Neutrophil (primary cell): ENCODE data around the gene PRDM1.

ENCODE experiments used
- H3K27ac ChIP-seq: fragments of 200-600 bp; sonication (generic); 2 replicates; pipeline ENCODE4 v1.5.1; 2016; ENCODE audit warnings: mild to moderate bottlenecking, moderate library complexity
- H3K27me3 ChIP-seq: fragments of 200-600 bp; sonication (generic); 2 replicates; pipeline ENCODE4 v1.6.0; 2016; ENCODE audit warnings: mild to moderate bottlenecking
- H3K36me3 ChIP-seq: fragments of 200-600 bp; sonication (generic); 2 replicates; pipeline ENCODE4 v1.5.1; 2017
- H3K4me1 ChIP-seq, 2 experiments: fragments of 200-600 bp in 1 of 2; sonication (generic) in 1 of 2; 1 replicate in 1 of 2; 2 replicates in 1 of 2; pipeline versions ENCODE4 v1.5.1 to v1.6.1; 2013 to 2016; ENCODE audit warnings: low read depth in 1 of 2, low read length in 1 of 2, mild to moderate bottlenecking in 1 of 2, moderate library complexity in 1 of 2; ENCODE audit not compliant: control insufficient read depth in 1 of 2, insufficient read depth in 1 of 2
- H3K4me3 ChIP-seq, 2 experiments: fragments of 200-600 bp in 1 of 2; sonication (generic) in 1 of 2; 1 replicate in 1 of 2; 2 replicates in 1 of 2; pipeline ENCODE4 v1.5.1; 2013 to 2016; ENCODE audit warnings: low read depth in 1 of 2, low read length in 1 of 2, mild to moderate bottlenecking in 1 of 2, moderate library complexity in 1 of 2
- H3K9me3 ChIP-seq: fragments of 200-600 bp; sonication (generic); 2 replicates; pipeline ENCODE4 v1.5.1; 2016
- TF ChIP-seq, protein P1 (sequence below): fragments of 200-600 bp; sonication (generic); IDR thresholded peaks from 2 replicates; pipeline ENCODE4 v1.5.1; 2016; ENCODE audit warnings: antibody characterized with exemption

Gene PRDM1

GRCh38 chr6:106070636-106071035 is 15.5 kb upstream of the PRDM1 start:
- no peaks in the 10 kb centered on the region for H3K27me3 ChIP-seq
- H3K27ac ChIP-seq: no peak overlapping the region
- H3K36me3 ChIP-seq: no peaks in the 10 kb centered on the region
- TF ChIP-seq, protein P1, sequence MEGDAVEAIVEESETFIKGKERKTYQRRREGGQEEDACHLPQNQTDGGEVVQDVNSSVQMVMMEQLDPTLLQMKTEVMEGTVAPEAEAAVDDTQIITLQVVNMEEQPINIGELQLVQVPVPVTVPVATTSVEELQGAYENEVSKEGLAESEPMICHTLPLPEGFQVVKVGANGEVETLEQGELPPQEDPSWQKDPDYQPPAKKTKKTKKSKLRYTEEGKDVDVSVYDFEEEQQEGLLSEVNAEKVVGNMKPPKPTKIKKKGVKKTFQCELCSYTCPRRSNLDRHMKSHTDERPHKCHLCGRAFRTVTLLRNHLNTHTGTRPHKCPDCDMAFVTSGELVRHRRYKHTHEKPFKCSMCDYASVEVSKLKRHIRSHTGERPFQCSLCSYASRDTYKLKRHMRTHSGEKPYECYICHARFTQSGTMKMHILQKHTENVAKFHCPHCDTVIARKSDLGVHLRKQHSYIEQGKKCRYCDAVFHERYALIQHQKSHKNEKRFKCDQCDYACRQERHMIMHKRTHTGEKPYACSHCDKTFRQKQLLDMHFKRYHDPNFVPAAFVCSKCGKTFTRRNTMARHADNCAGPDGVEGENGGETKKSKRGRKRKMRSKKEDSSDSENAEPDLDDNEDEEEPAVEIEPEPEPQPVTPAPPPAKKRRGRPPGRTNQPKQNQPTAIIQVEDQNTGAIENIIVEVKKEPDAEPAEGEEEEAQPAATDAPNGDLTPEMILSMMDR: no peak
- H3K4me3 ChIP-seq: no peak overlapping the region
- H3K4me1 ChIP-seq: peaks cover 4 to 7% of the 10 kb centered on the region in 2 experiments
- no peaks in the 10 kb centered on the region for H3K9me3 ChIP-seq

- TF ChIP-seq, protein P1: no peak
- H3K4me3 ChIP-seq: no peak overlapping the region
- no peaks in the 10 kb centered on the region for H3K27me3 ChIP-seq
- H3K4me1 ChIP-seq: peaks cover 4 to 7% of the 10 kb centered on the region in 2 experiments
- H3K36me3 ChIP-seq: no peaks in the 10 kb centered on the region
- H3K9me3 ChIP-seq: no peaks in the 10 kb centered on the region
- no peak overlapping the region for H3K27ac ChIP-seq
Measured at GRCh38 chr6:106072501-106073090, 13.5 kb upstream of the PRDM1 start.

- Histone ChIP-seq H3K27me3 (no peaks in the 10 kb centered on the region), H3K4me3 (no peak overlapping the region), H3K36me3 (no peaks in the 10 kb centered on the region), H3K4me1 (peaks cover 4 to 7% of the 10 kb centered on the region in 2 experiments), H3K27ac (no peak overlapping the region), H3K9me3 (no peaks in the 10 kb centered on the region)
- TF ChIP-seq, protein P1: no peak
Measured at GRCh38 chr6:106074146-106074545, 12.0 kb upstream of the PRDM1 start.

DNA sequence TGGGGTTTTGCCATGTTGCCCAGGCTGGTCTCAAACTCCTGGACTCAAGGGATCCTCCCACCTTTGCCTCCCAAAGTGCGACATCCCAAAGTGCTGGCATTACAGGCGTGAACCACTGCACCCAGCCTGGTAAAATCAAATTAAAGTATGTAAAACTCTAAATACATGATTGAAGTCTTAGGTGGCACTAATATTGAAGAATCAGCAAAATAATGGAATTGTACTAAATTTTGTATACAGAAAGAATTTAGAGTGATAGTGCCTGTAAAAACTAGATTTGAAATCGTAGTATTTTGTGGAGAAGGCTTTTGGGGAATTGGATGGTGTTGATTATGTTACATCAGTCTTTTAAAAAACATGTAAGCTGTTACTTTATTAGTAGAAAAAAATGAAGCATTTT is 10.0 kb upstream of the PRDM1 start:
- no peaks in the 10 kb centered on the region for H3K27me3 ChIP-seq
- H3K36me3 ChIP-seq: no peaks in the 10 kb centered on the region
- no peaks in the 10 kb centered on the region for H3K9me3 ChIP-seq
- no peak overlapping the region for H3K27ac ChIP-seq
- no peaks in the 10 kb centered on the region for H3K4me1 ChIP-seq
- H3K4me3 ChIP-seq: no peak overlapping the region
- TF ChIP-seq, protein P1: no peak

DNA sequence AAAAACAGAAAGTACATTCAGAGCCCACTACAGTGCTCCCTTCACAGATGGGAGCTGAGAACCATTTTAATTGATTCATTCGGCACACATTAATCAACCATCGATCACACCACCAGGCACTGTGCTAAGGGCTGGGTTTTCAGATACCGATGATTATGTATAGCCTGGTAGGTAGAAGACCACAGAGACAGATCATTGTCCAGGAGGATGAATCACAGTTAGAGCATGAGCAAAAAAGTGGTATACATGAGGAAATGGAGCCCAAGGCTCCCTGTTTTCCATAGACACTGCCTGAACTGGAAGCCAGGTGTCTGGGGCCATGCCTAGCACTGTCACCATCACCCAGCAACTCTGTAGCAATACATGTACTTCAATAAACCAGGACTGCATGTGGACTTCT is 9.0 kb upstream of the PRDM1 start:
- Histone ChIP-seq H3K9me3 (no peaks in the 10 kb centered on the region), H3K27ac (no peak overlapping the region), H3K36me3 (no peaks in the 10 kb centered on the region), H3K4me3 (no peak overlapping the region), H3K27me3 (no peaks in the 10 kb centered on the region), H3K4me1 (no peaks in the 10 kb centered on the region)
- TF ChIP-seq, protein P1: no peak
